ENCODE results near the gene PRG3. TPM values are rescaled to one million over a fixed set of nuclear protein-coding genes. Genes with fewer than 3 reads are reported as not detected.
A peak's percentile ranks its signal among the peaks of the same experiment; 100 is the strongest.

PRG3 gene
- total and polyA plus RNA-seq, 9 of the 15 experiments (the other 6 are each of a cell fraction or from before 2014, with no cell fraction given): 0.18 to 0.55 (median 0.38) TPM; not detected in 6

DNA sequence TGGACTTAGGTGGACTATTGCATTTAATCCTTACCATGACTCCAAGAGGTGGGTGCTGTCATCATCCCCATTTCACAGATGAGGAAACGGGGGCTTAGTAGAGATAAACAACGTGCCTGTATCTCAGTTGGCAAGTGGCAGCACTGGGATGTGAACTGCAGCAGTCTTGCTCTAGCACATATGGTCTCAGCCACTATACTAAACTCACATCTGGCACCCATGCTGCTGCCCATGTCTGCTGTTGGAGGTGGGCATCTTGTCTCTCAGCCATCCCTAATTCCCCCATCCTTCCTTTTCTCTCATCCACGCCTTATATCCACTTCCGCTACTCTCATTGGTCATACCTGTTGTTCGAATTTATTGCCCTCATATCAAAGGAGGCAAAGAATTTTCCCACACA is 3.8 kb downstream of the PRG3 start:
- CTCF ChIA-PET (ENCODE audit: low intra/inter-chr PET ratio): no interaction called here

DNA sequence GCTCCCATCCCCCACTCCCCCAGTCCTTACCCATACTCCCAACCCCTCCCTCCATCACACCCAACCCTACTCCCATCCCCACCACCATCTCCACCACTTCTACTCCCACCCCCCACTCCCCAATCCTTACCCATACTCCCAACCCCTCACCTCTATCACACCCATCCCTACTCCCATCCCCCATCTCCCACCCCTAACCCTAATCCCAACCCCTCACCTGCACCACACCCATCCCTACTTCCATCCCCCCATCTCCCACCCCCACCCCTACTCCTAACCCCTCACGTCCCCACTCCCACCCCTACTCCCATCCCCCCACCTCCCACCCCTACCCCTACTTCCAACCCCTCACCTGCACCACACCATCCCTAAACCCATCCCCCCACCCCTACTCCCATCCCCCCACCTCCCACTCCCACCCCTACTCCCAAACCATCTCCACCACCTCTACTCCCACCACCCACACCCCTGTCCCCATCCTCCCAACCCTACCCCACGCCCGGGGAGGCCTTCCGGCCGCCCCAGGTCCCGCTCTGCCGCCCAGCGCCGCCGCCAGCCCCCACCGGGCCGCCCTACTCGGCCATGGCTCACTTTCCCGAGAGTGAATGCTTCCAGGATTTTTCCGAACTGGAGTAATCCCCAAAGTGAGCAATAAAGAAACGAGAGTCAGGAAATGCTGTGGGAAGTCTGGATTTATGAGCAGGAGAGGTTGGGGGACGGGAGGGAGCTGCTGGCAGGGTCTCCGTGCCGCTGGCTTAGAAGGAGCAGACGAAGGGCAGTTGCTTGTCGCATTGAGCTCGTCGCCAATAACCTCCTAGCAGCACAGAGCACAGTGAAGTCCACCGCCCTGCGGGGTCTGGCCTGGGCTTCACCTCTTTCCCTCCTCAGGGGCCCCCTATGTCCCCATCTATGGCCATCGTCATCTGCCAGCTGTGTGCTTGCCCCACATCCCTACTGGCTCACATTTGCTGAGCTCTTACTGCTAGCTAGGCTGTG is 4.6 kb downstream of the PRG3 start:
- Histone ChIP-seq H3K27me3 (ENCODE audit: control insufficient read depth in 2 of 2, insufficient read depth in 2 of 2, low read length in 2 of 2) (peaks cover 6 to 7% of the 10 kb centered on the region in 2 experiments; a peak in 1 of 5 replicates), H4K20me1 (replicated peaks; ENCODE audit: control insufficient read depth, insufficient read depth, low read length) (no peaks in the 10 kb centered on the region), H3K4me2 (ENCODE audit: insufficient read depth, low read length) (no peak overlapping the region; the same call in 1 of the 2 replicates), H3K9ac (ENCODE audit: insufficient read depth in 1 of 2, low read depth in 2 of 2, low read length in 2 of 2) (no peak overlapping the region), H3K9me3 (replicated peaks; ENCODE audit: control insufficient read depth, insufficient read depth, low read depth, low read length) (no peaks in the 10 kb centered on the region), H3K27ac (ENCODE audit: extremely low read depth, low read depth, low read length) (no peak overlapping the region), H3K36me3 (ENCODE audit: control insufficient read depth, insufficient read depth, low read length) (no peaks in the 10 kb centered on the region), H3K4me3 (no peak overlapping the region), H3K79me2 (ENCODE audit: control insufficient read depth, insufficient read depth, low read length) (no peaks in the 10 kb centered on the region), H3K9me1 (ENCODE audit: control insufficient read depth, insufficient read depth, low read length) (no peaks in the 10 kb centered on the region), H2AFZ (ENCODE audit: low read depth, low read length) (no peak overlapping the region), H3K4me1 (replicated peaks in 1 of 2; ENCODE audit: control insufficient read depth in 2 of 2, insufficient read depth in 2 of 2, low read length in 2 of 2) (peaks cover 6 to 11% of the 10 kb centered on the region in 2 experiments; a peak in 3 of 5 replicates)
- 11% methylated on average over 15 of the region's 26 CpGs for WGBS (ENCODE audit: insufficient coverage, low coverage, missing lambda C conversion rate)
- ChIA-PET CTCF (ENCODE audit: low intra/inter-chr PET ratio) (no interaction called here), POLR2A (no interaction called here)
- no peak for FAIRE-seq
- no peak for ATAC-seq
- intact Hi-C loops (cut with micrococcal nuclease) (no loop called here), in situ Hi-C loops (cut with MboI) (no loop called here)
- no TSS peak for BruUV-seq (replicated peaks)
- no peak for DNase-seq (ENCODE audit: extremely low read depth in 1 of 4, low spot score in 3 of 4)
- TF ChIP-seq SUPT5H (IDR thresholded peaks at IDR 0.05) (no peak), NFATC3 (IDR thresholded peaks at IDR 0.05) (no peak), ARID2 (IDR thresholded peaks at IDR 0.05) (no peak), CBX2 (IDR thresholded peaks at IDR 0.05; ENCODE audit: insufficient read depth, low read length, poor library complexity, severe bottlenecking) (no peak), ELF1 (tag; IDR thresholded peaks at IDR 0.05) (no peak), ZKSCAN1 (IDR thresholded peaks at IDR 0.05; ENCODE audit: low read depth, low read length) (no peak)
- TF ChIP-seq, protein P1, sequence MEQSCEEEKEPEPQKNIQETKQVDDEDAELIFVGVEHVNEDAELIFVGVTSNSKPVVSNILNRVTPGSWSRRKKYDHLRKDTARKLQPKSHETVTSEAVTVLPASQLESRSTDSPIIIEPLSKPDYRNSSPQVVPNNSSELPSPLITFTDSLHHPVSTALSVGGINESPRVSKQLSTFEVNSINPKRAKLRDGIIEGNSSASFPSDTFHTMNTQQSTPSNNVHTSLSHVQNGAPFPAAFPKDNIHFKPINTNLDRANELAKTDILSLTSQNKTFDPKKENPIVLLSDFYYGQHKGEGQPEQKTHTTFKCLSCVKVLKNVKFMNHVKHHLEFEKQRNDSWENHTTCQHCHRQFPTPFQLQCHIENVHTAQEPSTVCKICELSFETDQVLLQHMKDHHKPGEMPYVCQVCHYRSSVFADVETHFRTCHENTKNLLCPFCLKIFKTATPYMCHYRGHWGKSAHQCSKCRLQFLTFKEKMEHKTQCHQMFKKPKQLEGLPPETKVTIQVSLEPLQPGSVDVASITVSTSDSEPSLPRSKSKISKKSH (CRISPR knock-in tag; IDR thresholded peaks at IDR 0.05): no peak
- TF ChIP-seq, protein P2, sequence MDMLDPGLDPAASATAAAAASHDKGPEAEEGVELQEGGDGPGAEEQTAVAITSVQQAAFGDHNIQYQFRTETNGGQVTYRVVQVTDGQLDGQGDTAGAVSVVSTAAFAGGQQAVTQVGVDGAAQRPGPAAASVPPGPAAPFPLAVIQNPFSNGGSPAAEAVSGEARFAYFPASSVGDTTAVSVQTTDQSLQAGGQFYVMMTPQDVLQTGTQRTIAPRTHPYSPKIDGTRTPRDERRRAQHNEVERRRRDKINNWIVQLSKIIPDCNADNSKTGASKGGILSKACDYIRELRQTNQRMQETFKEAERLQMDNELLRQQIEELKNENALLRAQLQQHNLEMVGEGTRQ (CRISPR knock-in tag; IDR thresholded peaks at IDR 0.05): no peak
- TF ChIP-seq, protein P3, sequence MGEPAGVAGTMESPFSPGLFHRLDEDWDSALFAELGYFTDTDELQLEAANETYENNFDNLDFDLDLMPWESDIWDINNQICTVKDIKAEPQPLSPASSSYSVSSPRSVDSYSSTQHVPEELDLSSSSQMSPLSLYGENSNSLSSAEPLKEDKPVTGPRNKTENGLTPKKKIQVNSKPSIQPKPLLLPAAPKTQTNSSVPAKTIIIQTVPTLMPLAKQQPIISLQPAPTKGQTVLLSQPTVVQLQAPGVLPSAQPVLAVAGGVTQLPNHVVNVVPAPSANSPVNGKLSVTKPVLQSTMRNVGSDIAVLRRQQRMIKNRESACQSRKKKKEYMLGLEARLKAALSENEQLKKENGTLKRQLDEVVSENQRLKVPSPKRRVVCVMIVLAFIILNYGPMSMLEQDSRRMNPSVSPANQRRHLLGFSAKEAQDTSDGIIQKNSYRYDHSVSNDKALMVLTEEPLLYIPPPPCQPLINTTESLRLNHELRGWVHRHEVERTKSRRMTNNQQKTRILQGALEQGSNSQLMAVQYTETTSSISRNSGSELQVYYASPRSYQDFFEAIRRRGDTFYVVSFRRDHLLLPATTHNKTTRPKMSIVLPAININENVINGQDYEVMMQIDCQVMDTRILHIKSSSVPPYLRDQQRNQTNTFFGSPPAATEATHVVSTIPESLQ (CRISPR knock-in tag; IDR thresholded peaks at IDR 0.05): no peak

More for the DNA sequence above, 3.8 kb downstream of the PRG3 start:
- no peaks in the 10 kb centered on the region for H4K20me1 ChIP-seq (replicated peaks; ENCODE audit: control insufficient read depth, insufficient read depth, low read length)
- no peaks in the 10 kb centered on the region for H3K9me3 ChIP-seq (replicated peaks; ENCODE audit: control insufficient read depth, insufficient read depth, low read depth, low read length)
- BruUV-seq (replicated peaks): no TSS peak
- no peak for ATAC-seq
- no peak overlapping the region for H3K9ac ChIP-seq (ENCODE audit: insufficient read depth in 1 of 2, low read depth in 2 of 2, low read length in 2 of 2)
- H3K27me3 ChIP-seq (ENCODE audit: control insufficient read depth in 2 of 2, insufficient read depth in 2 of 2, low read length in 2 of 2): peaks cover 6 to 7% of the 10 kb centered on the region in 2 experiments; a peak in 1 of 5 replicates
- in situ Hi-C loops (cut with MboI) (no loop called here), intact Hi-C loops (cut with micrococcal nuclease) (no loop called here)
- H2AFZ ChIP-seq (ENCODE audit: low read depth, low read length): no peak overlapping the region
- H3K4me2 ChIP-seq (ENCODE audit: insufficient read depth, low read length): no peak overlapping the region
- H3K4me3 ChIP-seq: no peak overlapping the region
- no peak for FAIRE-seq
- DNase-seq (ENCODE audit: extremely low read depth in 1 of 4, low spot score in 3 of 4): no peak
- no peak overlapping the region for H3K27ac ChIP-seq (ENCODE audit: extremely low read depth, low read depth, low read length)
- H3K36me3 ChIP-seq (ENCODE audit: control insufficient read depth, insufficient read depth, low read length): no peaks in the 10 kb centered on the region
- POLR2A ChIA-PET: interaction anchor here (0.6 to 0.7 kb wide), 2 partner anchors 49 to 118 kb away, joined by 3 read pairs; no protein-coding TSS in a partner anchor
- peaks cover 7 to 11% of the 10 kb centered on the region in 2 experiments for H3K4me1 ChIP-seq (replicated peaks in 1 of 2; ENCODE audit: control insufficient read depth in 2 of 2, insufficient read depth in 2 of 2, low read length in 2 of 2)
- WGBS (ENCODE audit: insufficient coverage, low coverage, missing lambda C conversion rate): 17% methylated on average over 5 of the region's 5 CpGs
- H3K79me2 ChIP-seq (ENCODE audit: control insufficient read depth, insufficient read depth, low read length): no peaks in the 10 kb centered on the region
- TF ChIP-seq ZNF696 (CRISPR knock-in tag; conservative IDR thresholded peaks at IDR 0.05): no peak
- peak; percentile 45 for TF ChIP-seq RBM25 (IDR thresholded peaks at IDR 0.05; ENCODE audit: low read depth, low read length, severe bottlenecking)
- no peaks in the 10 kb centered on the region for H3K9me1 ChIP-seq (ENCODE audit: control insufficient read depth, insufficient read depth, low read length)

Data from K562 (cell line).